AG08396 (cell line): ENCODE data around the gene WDSUB1.

Source experiments
- DNase-seq: peaks from one replicate; pipeline ENCODE4 v3.0.0; 2012; ENCODE audit warnings: low spot score, mixed read lengths

Gene WDSUB1

DNA sequence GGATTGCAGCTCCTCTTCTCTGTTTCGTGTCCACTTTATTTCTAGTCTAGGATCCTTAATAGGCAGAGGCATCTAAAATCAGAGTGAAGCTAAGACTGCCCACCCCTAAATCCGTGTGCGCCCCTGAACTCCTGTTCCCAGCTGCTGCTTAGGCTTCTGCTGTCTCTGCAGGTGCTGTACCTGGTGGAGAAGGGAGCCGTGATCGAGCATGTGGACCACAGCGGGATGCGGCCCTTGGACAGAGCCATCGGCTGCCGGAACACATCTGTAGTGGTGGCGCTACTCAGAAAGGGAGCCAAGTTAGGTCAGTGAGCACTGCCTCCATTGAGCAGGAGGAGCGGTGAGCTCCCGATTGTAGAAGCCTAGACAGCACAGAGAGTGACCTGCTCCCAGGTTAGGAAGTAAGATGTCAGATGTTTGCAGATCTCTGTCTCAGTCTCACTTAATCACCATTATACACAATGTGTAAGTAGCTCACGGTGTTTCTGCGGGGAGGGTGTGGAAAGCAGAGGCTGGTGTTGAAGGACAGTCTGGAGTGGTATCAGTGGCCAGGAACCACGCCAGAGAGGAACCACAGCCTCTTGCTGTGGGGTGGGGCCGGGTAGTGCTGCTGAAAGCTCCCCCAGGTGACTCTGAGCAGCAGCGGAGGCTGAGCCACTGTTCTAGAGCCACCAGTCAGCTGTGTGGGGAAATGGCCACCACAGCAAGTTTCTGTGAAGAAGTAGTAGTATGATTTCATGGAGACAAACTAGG is 62.3 kb downstream of the WDSUB1 start:
- DNase-seq, result no peak

GRCh38 chr2:159219394-159219998 is 67.0 kb downstream of the WDSUB1 start:
- DNase-seq, result no peak

DNA sequence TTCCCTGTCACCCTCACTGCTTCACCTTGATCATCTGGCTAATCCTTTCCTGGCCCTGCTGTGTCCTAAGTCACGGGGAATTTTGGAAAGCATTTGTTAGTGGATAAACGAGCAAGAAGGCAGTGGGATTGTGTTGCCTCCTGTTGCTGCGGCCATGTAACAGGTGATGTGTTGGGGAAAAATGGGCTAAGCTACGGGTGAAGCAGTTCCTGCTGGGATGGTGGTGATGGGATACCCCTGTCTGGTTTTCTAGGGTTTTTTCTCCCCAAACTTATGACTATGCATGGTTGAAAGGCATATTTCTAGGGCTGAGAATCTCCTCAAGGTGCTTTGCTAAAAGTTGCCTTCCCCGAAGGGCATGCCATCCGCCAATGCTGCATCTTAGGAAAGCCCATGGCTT is 68.1 kb downstream of the WDSUB1 start:
- DNase-seq, result no peak

- no peak for DNase-seq
Observed at GRCh38 chr2:159217676-159218075, 68.8 kb downstream of the WDSUB1 start.

GRCh38 chr2:159215116-159215515 is 71.4 kb downstream of the WDSUB1 start:
- DNase-seq, result no peak

GRCh38 chr2:159214325-159214865 is 72.1 kb downstream of the WDSUB1 start:
- DNase-seq, result no peak

DNA sequence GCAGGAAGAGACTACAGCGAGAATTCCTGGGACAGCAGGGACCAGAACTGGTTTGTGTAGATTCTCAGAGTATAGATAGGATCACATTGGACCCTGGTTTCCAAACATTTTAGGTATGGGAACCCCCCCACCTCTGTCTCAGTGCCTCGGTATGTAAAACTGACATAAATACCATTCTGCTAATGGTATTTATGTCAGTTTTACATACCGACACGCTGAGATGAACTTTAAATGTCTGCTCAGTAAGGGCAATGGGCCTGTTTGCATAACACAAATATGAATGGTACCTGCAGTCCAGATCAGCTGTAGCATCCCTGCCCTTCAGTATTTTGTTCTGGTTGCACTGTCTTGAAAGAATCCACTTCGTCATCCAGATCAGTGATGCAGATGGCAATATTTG is 73.2 kb downstream of the WDSUB1 start:
- no peak for DNase-seq

GRCh38 chr2:159211447-159212396 is 74.8 kb downstream of the WDSUB1 start:
- DNase-seq, result no peak

GRCh38 chr2:159209341-159210306 is 76.9 kb downstream of the WDSUB1 start:
- no peak for DNase-seq

DNA sequence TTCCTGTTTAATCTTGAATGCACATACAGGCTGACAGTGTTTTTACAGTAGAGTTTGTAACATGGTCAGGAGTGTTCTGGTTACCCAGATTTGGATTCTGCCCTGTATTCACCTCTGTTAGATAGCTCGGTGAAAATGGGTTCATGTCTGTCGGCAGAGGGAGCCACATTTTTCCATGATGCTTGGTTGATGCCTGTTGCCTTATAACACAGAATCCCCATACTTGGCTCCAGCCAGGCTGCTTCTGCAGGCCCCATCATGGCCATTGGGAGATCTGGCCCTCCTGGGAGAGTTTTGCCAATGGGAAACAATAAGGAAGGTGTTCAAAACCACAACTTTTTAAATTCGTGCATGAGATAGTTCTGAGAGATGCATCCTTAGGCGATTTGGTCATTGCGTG is 78.1 kb downstream of the WDSUB1 start:
- no peak for DNase-seq

DNA sequence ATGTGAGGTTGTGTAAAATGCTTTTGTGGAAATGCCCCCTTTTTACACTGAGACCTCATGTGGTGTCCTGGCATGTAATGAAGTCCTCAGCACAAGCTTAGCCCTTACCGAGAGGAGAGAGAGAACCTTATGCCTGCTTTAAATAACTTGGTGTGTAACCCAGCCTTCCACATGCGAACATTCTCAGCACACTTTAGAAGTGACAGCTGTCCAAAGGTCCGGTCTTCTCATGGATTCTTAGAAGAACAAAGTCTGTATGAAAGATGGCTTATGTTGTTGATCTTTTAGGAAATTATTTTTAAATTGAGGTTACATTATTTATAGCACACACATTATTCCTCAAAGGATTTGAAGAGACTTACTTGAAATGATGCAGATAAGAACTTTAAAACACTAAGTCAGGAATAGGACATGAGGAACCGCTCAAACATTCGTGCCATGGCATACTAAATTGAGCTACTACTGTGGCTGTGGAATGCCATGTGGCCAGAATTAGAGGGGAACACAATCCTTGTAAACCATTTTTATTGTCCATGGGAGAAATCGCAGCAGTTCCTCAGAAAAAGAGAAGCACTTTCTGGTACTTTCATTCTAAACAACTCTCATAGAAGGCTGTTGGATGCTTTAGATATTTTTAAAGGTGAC is 79.6 kb downstream of the WDSUB1 start:
- no peak for DNase-seq

GRCh38 chr2:159204381-159205144 is 81.9 kb downstream of the WDSUB1 start:
- DNase-seq, result no peak

DNA sequence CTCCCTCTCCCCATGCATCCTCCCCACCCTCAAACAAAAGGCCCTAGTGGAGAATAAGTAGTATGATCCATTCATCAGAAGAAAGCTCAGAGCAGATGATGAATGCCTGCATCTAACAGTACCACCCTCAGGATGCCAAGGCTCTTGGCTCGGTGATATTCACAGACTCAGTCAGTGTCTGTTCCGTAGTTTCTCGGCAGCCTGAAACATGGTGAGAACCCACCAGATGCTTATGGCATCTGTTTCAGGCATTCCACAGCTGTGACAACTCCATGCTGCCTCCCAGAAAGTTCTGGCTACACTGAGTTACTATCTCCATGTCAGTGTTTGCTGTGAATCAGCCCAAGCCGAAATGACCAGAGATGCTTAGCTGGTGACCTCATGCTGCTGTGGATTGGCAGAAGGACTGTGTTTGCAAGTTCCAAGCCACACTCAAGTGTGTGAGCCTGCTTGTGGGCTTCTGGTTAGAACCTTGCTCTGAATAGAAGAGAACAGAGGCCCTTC is 83.9 kb downstream of the WDSUB1 start:
- DNase-seq, result peak; percentile 95

GRCh38 chr2:159201360-159202063 is 85.0 kb downstream of the WDSUB1 start:
- peak; percentile 37 for DNase-seq

- no peak for DNase-seq
Observed at GRCh38 chr2:159200498-159200897, 86.0 kb downstream of the WDSUB1 start.

GRCh38 chr2:159199761-159200465 is 86.6 kb downstream of the WDSUB1 start:
- DNase-seq, result no peak

DNA sequence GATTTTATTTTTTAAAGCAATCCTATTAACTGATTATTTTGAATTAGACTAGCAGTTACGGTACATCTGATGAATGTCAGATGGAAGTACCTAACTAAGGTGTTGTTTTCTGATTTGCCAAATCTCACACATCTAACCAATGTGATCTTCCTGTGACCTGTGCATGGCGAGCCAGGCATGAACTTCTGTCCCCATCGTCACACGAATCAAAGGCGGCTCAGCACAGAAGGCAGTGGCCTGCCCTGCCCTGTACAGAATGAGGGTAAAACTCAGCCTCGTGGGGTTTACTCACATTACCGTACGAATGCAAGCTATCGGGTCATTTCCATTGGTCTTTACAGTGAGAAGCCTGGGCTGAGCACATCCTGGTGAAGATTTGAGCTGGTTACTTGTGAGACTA is 87.3 kb downstream of the WDSUB1 start:
- no peak for DNase-seq

- no peak for DNase-seq
Observed at GRCh38 chr2:159196393-159196925, 90.0 kb downstream of the WDSUB1 start.
